Measurements from ENCODE around the gene KLHL22. TPM values are rescaled to one million over a fixed set of nuclear protein-coding genes. Genes with fewer than 3 reads are reported as not detected.

The KLHL22 gene
- total and polyA plus RNA-seq, 2 of the 13 experiments (the other 11 are each of a cell fraction or from before 2014, with no cell fraction given): 10.9 to 14.8 TPM

DNA sequence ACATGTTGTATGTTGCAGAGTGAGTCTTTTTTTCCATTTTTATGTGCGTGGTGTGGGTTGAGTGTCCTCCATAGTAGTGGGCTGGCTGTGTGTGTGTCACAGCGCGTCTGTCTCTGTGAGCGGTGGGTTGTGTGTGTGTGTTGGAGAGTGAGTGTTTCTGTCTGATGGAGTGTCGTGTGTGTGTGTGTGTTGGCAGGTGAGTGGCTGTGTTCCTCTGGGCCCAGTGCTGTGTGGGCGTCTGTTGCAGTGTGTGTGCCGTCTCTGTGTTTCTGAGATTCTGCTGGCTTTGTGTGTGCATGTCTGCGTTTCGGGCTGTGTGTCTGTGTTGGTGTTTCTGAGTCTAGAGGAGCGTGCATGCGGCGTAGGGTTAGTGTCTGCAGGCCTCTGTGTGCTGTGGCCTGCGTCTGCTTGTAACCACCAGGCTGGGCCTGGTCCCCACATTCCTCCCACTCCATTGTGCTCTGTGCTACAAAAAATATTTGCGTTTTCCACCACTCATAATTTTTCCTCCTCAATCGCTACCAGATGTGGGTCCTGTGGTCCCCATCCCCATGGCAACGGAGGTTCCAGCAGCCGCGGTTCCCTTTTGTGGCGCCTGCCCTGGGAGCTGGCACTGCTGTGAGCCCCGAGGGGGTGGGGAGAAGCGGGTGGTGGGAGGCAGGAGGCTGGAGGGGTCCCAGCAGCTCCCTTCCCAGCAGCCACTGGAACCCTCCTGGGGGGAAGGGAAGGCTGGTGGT, 73.2 kb downstream of the KLHL22 start:
- Histone ChIP-seq H3K36me3 (replicated peaks in 1 of 2; ENCODE audit: control insufficient read depth in 1 of 2, insufficient read depth in 2 of 2, low read length in 2 of 2) (peaks cover 0 to 6% of the 10 kb centered on the region in 2 experiments; a peak in 1 of 5 replicates), H3K9ac (ENCODE audit: insufficient read depth, low read depth, low read length) (no peak overlapping the region), H3K4me2 (ENCODE audit: low read depth, low read length) (no peak overlapping the region), H3K9me3 (ENCODE audit: low read length) (no peaks in the 10 kb centered on the region), H3K27ac (ENCODE audit: extremely low read length, insufficient read depth, low read length) (no peak overlapping the region), H4K20me1 (ENCODE audit: insufficient read depth, low read length) (no peaks in the 10 kb centered on the region), H3K27me3 (ENCODE audit: control insufficient read depth in 1 of 2, insufficient read depth in 2 of 2, low read length in 2 of 2) (no peaks in the 10 kb centered on the region; a peak in 2 of 5 replicates), H3K4me3 (replicated peaks in 1 of 3; ENCODE audit: insufficient read depth in 1 of 3, low read depth in 2 of 3, low read length in 3 of 3) (no peak overlapping the region), H3K4me1 (ENCODE audit: insufficient read depth, low read length) (peaks cover 60% of the 10 kb centered on the region), H2AFZ (ENCODE audit: low read length) (no peak overlapping the region), H3K79me2 (ENCODE audit: insufficient read depth, low read length) (no peaks in the 10 kb centered on the region)
- no peak for ATAC-seq
- DNase-seq (ENCODE audit: low spot score): no peak
- TF ChIP-seq KAT2B (IDR thresholded peaks at IDR 0.05; ENCODE audit: borderline replicate concordance, low read depth, low read length) (no peak), ZSCAN9 (CRISPR knock-in tag; IDR thresholded peaks at IDR 0.05; ENCODE audit: borderline replicate concordance) (no peak), ZNF549 (CRISPR knock-in tag; IDR thresholded peaks at IDR 0.05) (no peak), HNRNPH1 (optimal IDR thresholded peaks at IDR 0.05; ENCODE audit: low read depth, low read length) (no peak), RFXANK (CRISPR knock-in tag; IDR thresholded peaks at IDR 0.05) (no peak), NCOA1 (CRISPR knock-in tag; IDR thresholded peaks at IDR 0.05) (no peak), HMGA1 (CRISPR knock-in tag; conservative IDR thresholded peaks at IDR 0.05) (no peak), ZFY (CRISPR knock-in tag; IDR thresholded peaks at IDR 0.05) (no peak), TGIF2 (CRISPR knock-in tag; IDR thresholded peaks at IDR 0.05) (no peak), ZNF441 (CRISPR knock-in tag; IDR thresholded peaks at IDR 0.05; ENCODE audit: borderline replicate concordance) (no peak), PPARG (CRISPR knock-in tag; conservative IDR thresholded peaks at IDR 0.05) (no peak), ZFP62 (CRISPR knock-in tag; IDR thresholded peaks at IDR 0.05) (no peak), ELF3 (CRISPR knock-in tag; IDR thresholded peaks at IDR 0.05) (no peak)
- TF ChIP-seq, protein P1, sequence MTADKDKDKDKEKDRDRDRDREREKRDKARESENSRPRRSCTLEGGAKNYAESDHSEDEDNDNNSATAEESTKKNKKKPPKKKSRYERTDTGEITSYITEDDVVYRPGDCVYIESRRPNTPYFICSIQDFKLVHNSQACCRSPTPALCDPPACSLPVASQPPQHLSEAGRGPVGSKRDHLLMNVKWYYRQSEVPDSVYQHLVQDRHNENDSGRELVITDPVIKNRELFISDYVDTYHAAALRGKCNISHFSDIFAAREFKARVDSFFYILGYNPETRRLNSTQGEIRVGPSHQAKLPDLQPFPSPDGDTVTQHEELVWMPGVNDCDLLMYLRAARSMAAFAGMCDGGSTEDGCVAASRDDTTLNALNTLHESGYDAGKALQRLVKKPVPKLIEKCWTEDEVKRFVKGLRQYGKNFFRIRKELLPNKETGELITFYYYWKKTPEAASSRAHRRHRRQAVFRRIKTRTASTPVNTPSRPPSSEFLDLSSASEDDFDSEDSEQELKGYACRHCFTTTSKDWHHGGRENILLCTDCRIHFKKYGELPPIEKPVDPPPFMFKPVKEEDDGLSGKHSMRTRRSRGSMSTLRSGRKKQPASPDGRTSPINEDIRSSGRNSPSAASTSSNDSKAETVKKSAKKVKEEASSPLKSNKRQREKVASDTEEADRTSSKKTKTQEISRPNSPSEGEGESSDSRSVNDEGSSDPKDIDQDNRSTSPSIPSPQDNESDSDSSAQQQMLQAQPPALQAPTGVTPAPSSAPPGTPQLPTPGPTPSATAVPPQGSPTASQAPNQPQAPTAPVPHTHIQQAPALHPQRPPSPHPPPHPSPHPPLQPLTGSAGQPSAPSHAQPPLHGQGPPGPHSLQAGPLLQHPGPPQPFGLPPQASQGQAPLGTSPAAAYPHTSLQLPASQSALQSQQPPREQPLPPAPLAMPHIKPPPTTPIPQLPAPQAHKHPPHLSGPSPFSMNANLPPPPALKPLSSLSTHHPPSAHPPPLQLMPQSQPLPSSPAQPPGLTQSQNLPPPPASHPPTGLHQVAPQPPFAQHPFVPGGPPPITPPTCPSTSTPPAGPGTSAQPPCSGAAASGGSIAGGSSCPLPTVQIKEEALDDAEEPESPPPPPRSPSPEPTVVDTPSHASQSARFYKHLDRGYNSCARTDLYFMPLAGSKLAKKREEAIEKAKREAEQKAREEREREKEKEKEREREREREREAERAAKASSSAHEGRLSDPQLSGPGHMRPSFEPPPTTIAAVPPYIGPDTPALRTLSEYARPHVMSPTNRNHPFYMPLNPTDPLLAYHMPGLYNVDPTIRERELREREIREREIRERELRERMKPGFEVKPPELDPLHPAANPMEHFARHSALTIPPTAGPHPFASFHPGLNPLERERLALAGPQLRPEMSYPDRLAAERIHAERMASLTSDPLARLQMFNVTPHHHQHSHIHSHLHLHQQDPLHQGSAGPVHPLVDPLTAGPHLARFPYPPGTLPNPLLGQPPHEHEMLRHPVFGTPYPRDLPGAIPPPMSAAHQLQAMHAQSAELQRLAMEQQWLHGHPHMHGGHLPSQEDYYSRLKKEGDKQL (CRISPR knock-in tag; IDR thresholded peaks at IDR 0.05; ENCODE audit: low read depth): no peak
- TF ChIP-seq, protein P2, sequence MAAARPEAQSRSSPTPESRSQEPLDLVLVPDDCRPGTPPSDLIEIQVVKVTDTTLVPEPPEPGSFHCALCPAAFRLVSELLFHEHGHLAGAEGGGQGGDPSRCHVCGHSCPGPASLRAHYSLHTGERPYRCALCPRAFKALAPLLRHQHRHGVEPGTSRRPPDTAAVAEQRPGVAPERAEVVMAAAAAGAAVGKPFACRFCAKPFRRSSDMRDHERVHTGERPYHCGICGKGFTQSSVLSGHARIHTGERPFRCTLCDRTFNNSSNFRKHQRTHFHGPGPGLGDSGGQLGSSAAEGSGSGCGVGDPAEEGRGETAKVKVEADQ (CRISPR knock-in tag; IDR thresholded peaks at IDR 0.05; ENCODE audit: borderline replicate concordance): no peak
- CTCF ChIA-PET (ENCODE audit: low intra/inter-chr PET ratio, low total read pairs): no interaction called here
- no peak for FAIRE-seq
- 80% methylated on average over 17 of the region's 21 CpGs for WGBS (ENCODE audit: low lambda C conversion rate)
- BruUV-seq (replicated peaks): no TSS peak
- POLR2A ChIA-PET: no interaction called here
- in situ Hi-C loops (cut with HindIII; ENCODE audit: extremely low pct_ligation_motif_present, low pct_unique_long_range_greater_than_20kb): loop anchor here (5.0 kb wide), 1 partner anchor 35 kb away; no protein-coding TSS in a partner anchor
- intact Hi-C loops (cut with micrococcal nuclease; ENCODE audit: unreplicated experiment): loop anchor here (10.0 kb wide), 1 partner anchor 72 kb away; the partner anchor contains the start of gene KLHL22

Data from HepG2 (cell line).